Lung (tissue), 16 donors: ENCODE data around the gene IFIT2. TPM values are rescaled to one million over a fixed set of nuclear protein-coding genes. Genes with fewer than 3 reads are reported as not detected.
"Not testable (repeated sequence)": the region's sequence is repeated elsewhere in the genome, so short reads cannot be mapped to it uniquely, and the experiment has no call there.

ENCODE experiments used
- ATAC-seq: fragments of 200-7000 bp; cut with Tn5 transposase; one replicate; pipeline ENCODE4 v1.9.1; 2020; ENCODE audit warnings: moderate number of reproducible peaks; ENCODE audit not compliant: insufficient read depth, low FRiP score
- DNase-seq, 3 donors: peaks; one replicate each; pipeline ENCODE4 v3.0.0-alpha.2; 2013 to 2017
- H3K27ac ChIP-seq, 2 donors: one replicate each; pipeline ENCODE4 v1.5.1; 2013; ENCODE audit warnings: mild to moderate bottlenecking in 2 of 2, moderate library complexity in 2 of 2, control low read depth in 1 of 2, inconsistent platforms in 1 of 2, low read depth in 1 of 2, low read length in 1 of 2
- H3K27me3 ChIP-seq, 3 donors: one replicate each; pipeline ENCODE4 v1.5.1; 2013; ENCODE audit warnings: low read length in 2 of 3; ENCODE audit not compliant: control insufficient read depth in 3 of 3, insufficient read depth in 3 of 3
- H3K36me3 ChIP-seq, 4 donors: one replicate each; pipeline ENCODE4 v1.5.1; 2013; ENCODE audit warnings: low read length in 4 of 4, mild to moderate bottlenecking in 1 of 4, moderate library complexity in 1 of 4; ENCODE audit not compliant: control insufficient read depth in 4 of 4, insufficient read depth in 4 of 4
- H3K4me1 ChIP-seq, 5 donors: one replicate each; pipeline ENCODE4 v1.5.1; 2013; ENCODE audit warnings: low read length in 5 of 5, mild to moderate bottlenecking in 2 of 5, moderate library complexity in 1 of 5; ENCODE audit not compliant: control insufficient read depth in 5 of 5, insufficient read depth in 5 of 5
- H3K4me3 ChIP-seq: one replicate; pipeline ENCODE4 v1.5.1; 2013; ENCODE audit warnings: mild to moderate bottlenecking, control low read depth, moderate library complexity
- H3K9ac ChIP-seq, 2 donors: one replicate each; pipeline ENCODE4 v1.5.1; 2013; ENCODE audit warnings: low read length in 2 of 2, control low read depth in 1 of 2; ENCODE audit not compliant: insufficient read depth in 1 of 2
- H3K9me3 ChIP-seq, 4 donors: one replicate each; pipeline ENCODE4 v1.5.1; 2013; ENCODE audit warnings: low read length in 3 of 4, mild to moderate bottlenecking in 1 of 4, moderate library complexity in 1 of 4; ENCODE audit not compliant: control insufficient read depth in 4 of 4, insufficient read depth in 3 of 4
- CTCF ChIP-seq: IDR thresholded peaks from 2 replicates; pipeline ENCODE4 v1.5.1; 2012; ENCODE audit warnings: mild to moderate bottlenecking; ENCODE audit errors: control extremely low read depth, extremely low read depth
- WGBS, 2 donors: extraction: QIAGEN DNeasy Blood & Tissue Kit; methylation state at CpG; one replicate each; pipeline ENCODE4 v1.1.7; 2013; 5-methylcytosine and 5-hydroxymethylcytosine counted together
- long read RNA-seq, 5 donors: transcript quantifications; one replicate each; lab custom pipeline, GENCODE V29; 2026
- polyA plus RNA-seq, 2 donors: library from polyadenylated mRNA; stranded (reverse); fragments of 200-250 nt; gene quantifications; one replicate each; pipeline ENCODE4 v1.2.1, GENCODE V29; 2013
- total RNA-seq, 2 donors: library from RNA; depleted of rRNA in 1 of 2; stranded (reverse); fragments of >200 nt in 1 of 2; gene quantifications; one replicate each; pipeline ENCODE4 v1.2.1, GENCODE V29; 2014 to 2021
- donor health status: control.
- donor health status: control.
- donor health status: Bipolar disorder and iron deficiency.
- donor health status: healthy.
- donor health status: DM: yes; HTN: yes; CAD: no.

The IFIT2 gene
- total RNA-seq: 10 to 100 TPM; 12.1 to 16.0 TPM
- 10 to 100 TPM in 1 of 2 donors, 1 to 10 TPM in 1; 8.1 to 17.8 TPM for polyA plus RNA-seq
- long read RNA-seq, donor 1, transcript IFIT2-201 (2 exons, 3,489 nt): major isoform, 7 of 7 reads
- long read RNA-seq, donor 1, partial matches to known transcripts: 0 of 7 reads
- long read RNA-seq, donor 1, other reads (novel, unspliced or antisense): 0 of 7 reads
- long read RNA-seq, donor 2, partial matches to known transcripts: 0 of 3 reads
- long read RNA-seq, donor 2, other reads (novel, unspliced or antisense): 0 of 3 reads
- long read RNA-seq, donor 3, transcript IFIT2-201 (2 exons, 3,489 nt): major isoform, 5 of 5 reads
- long read RNA-seq, donor 3, partial matches to known transcripts: 0 of 5 reads
- long read RNA-seq, donor 3, other reads (novel, unspliced or antisense): 0 of 5 reads
- long read RNA-seq, donor 4, partial matches to known transcripts: 0 of 2 reads
- long read RNA-seq, donor 4, other reads (novel, unspliced or antisense): 0 of 2 reads
- long read RNA-seq, donor 5, transcript IFIT2-201 (2 exons, 3,489 nt): major isoform, 5 of 5 reads
- long read RNA-seq, donor 5, partial matches to known transcripts: 0 of 5 reads
- long read RNA-seq, donor 5, other reads (novel, unspliced or antisense): 0 of 5 reads

- H3K4me3 ChIP-seq: peak within 1 kb of the TSS; percentile 42
- ATAC-seq (peak; percentile 75), DNase-seq (peak; percentile 72 to 92 (median 91))
- peaks cover 2 to 29% (median 16%) of the 10 kb centered on the region in 5 donors for H3K4me1 ChIP-seq
- TF ChIP-seq CTCF: no peak
- H3K36me3 ChIP-seq: peaks cover 0 to 7% (median 6%) of the 10 kb centered on the region in 4 donors
- H3K27ac ChIP-seq: peak within 1 kb of the TSS; percentile 91
- H3K9me3 ChIP-seq: no peaks in the 10 kb centered on the region
- peak within 1 kb of the TSS; percentile 29 to 89 for H3K9ac ChIP-seq
- H3K27me3 ChIP-seq: no peaks in the 10 kb centered on the region
- 1% methylated on average over 10 of the region's 10 CpGs for WGBS, 2 donors
Measured at GRCh38 chr10:89301721-89302445, at the start of gene IFIT2. TSS of gene IFIT2 (plus strand) at chr10:89302046. CDS start at chr10:89302124, 78 bp downstream.

- DNase-seq: no peak
- ATAC-seq: no peak
- no peak overlapping the region for H3K4me3 ChIP-seq
- no peaks in the 10 kb centered on the region for H3K36me3 ChIP-seq
- 86 to 90% methylated on average over 2 of the region's 2 CpGs for WGBS, 2 donors
- H3K9me3 ChIP-seq: peaks cover 0 to 3% (median 1%) of the 10 kb centered on the region in 4 donors
- no peak overlapping the region for H3K9ac ChIP-seq
- H3K27me3 ChIP-seq: no peaks in the 10 kb centered on the region
- H3K4me1 ChIP-seq: peaks cover 0 to 27% (median 0%) of the 10 kb centered on the region in 5 donors
- no peak overlapping the region for H3K27ac ChIP-seq
- no peak for TF ChIP-seq CTCF
Measured at GRCh38 chr10:89252225-89252585, 49.6 kb upstream of the IFIT2 start.

- H3K27me3 ChIP-seq, H3K36me3 ChIP-seq, DNase-seq, ATAC-seq, H3K9ac ChIP-seq, H3K4me3 ChIP-seq, H3K9me3 ChIP-seq, H3K27ac ChIP-seq: not testable (repeated sequence)
- 73 to 86% methylated on average over 2 of the region's 2 CpGs for WGBS, 2 donors
- H3K4me1 ChIP-seq: peaks cover 0 to 42% (median 0%) of the 10 kb centered on the region in 5 donors
Measured at GRCh38 chr10:89255091-89255579, 46.7 kb upstream of the IFIT2 start.
